Loucy (cell line): ENCODE results near the gene QRICH1.

Experiments
- CTCF ChIP-seq: fragments of 200-600 bp; sonication (generic); conservative IDR thresholded peaks from 2 replicates; pipeline ENCODE4 v1.5.1; 2014; ENCODE audit warnings: mild to moderate bottlenecking, antibody characterized with exemption, low read length
- EZH2phosphoT487 ChIP-seq: fragments of 200-600 bp; IDR thresholded peaks from 2 replicates; pipeline ENCODE4 v1.6.1; 2018; ENCODE audit warnings: antibody characterized with exemption, mild to moderate bottlenecking, moderate library complexity, borderline replicate concordance

DNA sequence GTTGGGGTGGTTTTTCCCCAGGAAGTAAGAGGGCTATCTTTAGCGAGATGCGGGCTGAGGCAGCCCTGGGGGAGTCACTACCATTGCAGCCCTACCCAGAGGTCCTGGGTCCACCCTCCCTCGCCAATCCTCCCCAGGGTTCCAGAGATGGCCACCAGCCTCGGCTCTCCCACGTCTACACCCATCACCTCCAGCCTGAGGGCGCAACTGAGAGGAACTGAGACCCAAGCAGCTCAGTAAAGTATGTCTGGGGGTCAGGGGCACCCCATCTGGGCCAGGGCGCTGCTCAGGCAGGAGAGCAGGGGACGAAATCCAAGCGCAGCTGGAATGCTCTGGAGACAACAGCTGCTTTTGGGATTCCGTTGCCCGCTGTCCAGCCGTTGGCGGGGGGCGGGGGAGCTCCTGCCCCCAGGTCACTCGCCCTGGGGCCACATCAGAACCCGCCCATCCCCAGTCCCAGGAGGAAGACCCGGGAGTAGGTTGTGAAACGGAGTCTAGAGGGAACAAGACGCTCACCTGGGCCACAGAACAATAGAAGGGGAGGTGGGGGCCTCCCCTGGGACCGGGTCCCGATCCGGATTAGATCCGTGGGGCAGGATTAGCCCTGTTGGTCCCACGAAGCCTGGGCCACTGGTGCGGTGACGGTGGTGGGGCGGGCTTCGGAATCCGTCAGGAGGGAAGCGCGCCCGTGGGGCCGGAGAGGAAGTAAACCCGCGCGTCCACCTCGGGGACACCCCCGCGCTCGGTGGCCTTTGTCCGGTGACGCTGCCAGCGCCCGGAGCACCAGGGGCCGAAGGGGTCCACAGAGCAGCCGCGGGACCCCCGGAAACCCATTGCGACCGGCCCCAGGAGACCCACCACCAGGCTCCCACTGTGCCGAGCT lies 73.3 kb downstream of the QRICH1 start:
- TF ChIP-seq CTCF: no peak
- no peak for TF ChIP-seq EZH2phosphoT487
